Duodenal mucosa (tissue), 2 donors: Measurements from ENCODE around the gene DMD.

Experiments
- H3K27ac ChIP-seq: one replicate; pipeline ENCODE4 v1.7.0; 2013; ENCODE audit warnings: low read depth, low read length
- H3K27me3 ChIP-seq, 2 donors: one replicate each; pipeline ENCODE4 v1.7.0; 2013; ENCODE audit warnings: low read length in 2 of 2, control low read depth in 1 of 2; ENCODE audit not compliant: insufficient read depth in 2 of 2, control insufficient read depth in 1 of 2
- H3K36me3 ChIP-seq, 2 donors: one replicate each; pipeline ENCODE4 v1.7.0; 2013; ENCODE audit warnings: low read length in 2 of 2, control low read depth in 1 of 2; ENCODE audit not compliant: insufficient read depth in 2 of 2, control insufficient read depth in 1 of 2
- H3K4me1 ChIP-seq, 2 donors: one replicate each; pipeline ENCODE4 v1.7.0; 2013; ENCODE audit warnings: low read length in 2 of 2, control low read depth in 1 of 2; ENCODE audit not compliant: insufficient read depth in 2 of 2, control insufficient read depth in 1 of 2
- H3K4me3 ChIP-seq, 2 donors: one replicate each; pipeline ENCODE4 v1.7.0; 2013; ENCODE audit warnings: low read length in 2 of 2, low read depth in 1 of 2
- H3K9ac ChIP-seq, 2 donors: one replicate each; pipeline ENCODE4 v1.7.0; 2013; ENCODE audit warnings: low read length in 2 of 2, low read depth in 1 of 2
- H3K9me3 ChIP-seq, 2 donors: one replicate each; pipeline ENCODE4 v1.7.0; 2013; ENCODE audit warnings: low read length in 2 of 2, control low read depth in 1 of 2; ENCODE audit not compliant: control insufficient read depth in 1 of 2

Gene DMD

DNA sequence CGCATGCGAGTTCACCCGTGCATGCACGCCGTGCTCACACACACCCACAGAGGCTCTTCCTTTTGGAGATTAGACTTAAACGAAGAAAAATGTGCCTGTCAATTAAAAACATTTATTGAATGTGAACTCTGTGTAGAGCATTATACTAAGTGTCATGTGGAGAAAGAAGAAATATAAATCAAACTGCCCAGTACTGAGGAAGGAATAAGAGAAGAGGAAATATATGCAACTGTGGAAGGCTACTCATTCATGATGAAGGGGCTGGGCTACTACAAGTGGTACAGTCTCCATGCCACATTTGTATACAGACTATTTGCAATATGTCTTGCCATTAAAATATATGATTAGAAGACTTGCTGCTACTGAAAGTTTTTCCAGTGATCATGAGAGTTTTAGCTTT lies 714.7 kb downstream of the DMD start:
- no peaks in the 10 kb centered on the region for H3K27me3 ChIP-seq
- no peaks in the 10 kb centered on the region for H3K4me1 ChIP-seq
- no peaks in the 10 kb centered on the region for H3K36me3 ChIP-seq
- no peak overlapping the region for H3K9ac ChIP-seq
- no peak overlapping the region for H3K27ac ChIP-seq
- no peak overlapping the region for H3K4me3 ChIP-seq
- no peaks in the 10 kb centered on the region for H3K9me3 ChIP-seq

DNA sequence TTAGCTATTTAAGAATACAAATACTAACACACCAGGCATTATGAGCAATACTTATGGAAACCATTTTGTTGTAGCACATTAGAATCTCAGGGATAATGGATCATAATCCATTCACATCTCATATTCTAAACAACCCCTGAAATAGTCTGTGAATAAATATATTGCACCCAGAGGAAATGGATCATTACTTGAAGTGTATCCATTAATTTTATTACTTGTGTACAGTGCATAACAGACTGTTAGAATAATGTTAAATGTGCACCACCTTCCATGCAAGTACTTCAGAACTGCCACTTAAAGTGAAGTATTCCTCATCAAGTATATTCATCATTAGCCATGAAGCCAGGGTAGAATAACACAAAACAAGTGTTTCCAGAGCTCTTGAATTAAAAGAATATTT lies 715.5 kb downstream of the DMD start:
- Histone ChIP-seq H3K36me3 (no peaks in the 10 kb centered on the region), H3K27me3 (no peaks in the 10 kb centered on the region), H3K4me3 (no peak overlapping the region), H3K9ac (no peak overlapping the region), H3K9me3 (no peaks in the 10 kb centered on the region), H3K4me1 (no peaks in the 10 kb centered on the region), H3K27ac (no peak overlapping the region)

DNA sequence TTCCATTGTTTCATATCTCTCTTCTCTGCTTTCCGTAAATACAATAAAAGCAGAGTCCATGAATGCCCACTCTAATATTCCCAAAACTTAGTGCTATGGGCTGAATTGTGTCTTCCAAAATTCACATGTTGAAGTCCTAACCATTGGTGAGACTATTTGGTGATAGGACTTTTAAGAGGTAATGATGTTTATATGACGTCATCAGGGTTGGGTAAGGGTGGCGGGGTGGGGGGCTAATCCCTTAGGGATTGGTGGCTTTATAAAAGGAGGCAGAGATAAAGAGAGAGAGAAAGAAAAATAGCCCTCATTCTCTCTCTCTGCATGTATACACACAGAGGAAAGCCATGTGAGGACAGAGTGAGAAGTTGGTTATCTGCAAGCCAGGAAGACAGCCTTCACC lies 722.2 kb downstream of the DMD start:
- Histone ChIP-seq H3K36me3 (no peaks in the 10 kb centered on the region), H3K27ac (no peak overlapping the region), H3K4me3 (no peak overlapping the region), H3K9ac (no peak overlapping the region), H3K9me3 (no peaks in the 10 kb centered on the region), H3K27me3 (no peaks in the 10 kb centered on the region), H3K4me1 (no peaks in the 10 kb centered on the region)

DNA sequence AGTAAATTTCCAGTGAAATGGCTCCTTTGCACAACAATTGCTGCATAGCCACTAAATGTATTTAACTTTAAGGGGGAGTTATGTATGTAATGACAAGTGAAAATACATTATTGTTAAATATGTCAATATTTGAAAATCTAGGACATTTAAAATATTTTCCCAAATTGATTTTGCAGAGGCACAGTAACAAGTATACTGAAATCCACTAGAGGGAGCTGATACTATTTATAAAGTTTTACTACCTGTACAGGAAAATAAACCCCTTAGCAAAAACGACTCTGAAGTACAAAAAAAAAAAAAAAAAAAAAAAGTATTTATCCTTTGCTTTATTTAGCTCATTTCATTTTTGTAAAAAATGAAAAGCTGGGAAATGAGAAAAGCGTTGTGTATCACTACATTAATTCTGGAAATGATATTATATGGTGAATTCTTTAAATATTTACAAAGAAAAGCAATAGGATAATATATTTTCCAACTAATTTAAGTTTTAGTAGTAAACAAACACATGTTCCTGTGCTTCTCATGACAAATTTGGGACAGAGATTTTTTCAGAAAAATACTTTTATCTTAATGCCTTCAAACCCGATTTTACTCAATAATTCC lies 727.7 kb downstream of the DMD start:
- Histone ChIP-seq H3K9me3 (no peaks in the 10 kb centered on the region), H3K27me3 (no peaks in the 10 kb centered on the region), H3K36me3 (no peaks in the 10 kb centered on the region), H3K4me1 (no peaks in the 10 kb centered on the region), H3K9ac (no peak overlapping the region), H3K4me3 (no peak overlapping the region), H3K27ac (no peak overlapping the region)

DNA sequence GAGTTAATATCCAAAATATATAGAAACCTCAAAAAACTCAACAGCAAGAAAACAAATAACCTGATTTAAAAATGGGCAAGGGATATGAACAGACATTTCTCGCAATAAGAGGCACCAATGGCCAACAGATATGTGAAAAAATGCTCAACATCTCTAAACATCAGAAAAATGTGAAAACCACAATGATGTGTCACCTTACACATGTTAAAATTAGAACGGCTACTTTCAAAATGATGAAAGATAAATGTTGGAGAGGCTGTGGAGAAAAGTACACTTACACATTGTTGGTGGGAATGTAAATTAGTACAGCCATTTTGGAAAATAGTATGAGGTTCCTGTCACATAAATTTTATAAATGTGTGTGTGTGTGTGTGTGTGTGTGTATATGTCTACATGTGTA lies 731.3 kb downstream of the DMD start:
- Histone ChIP-seq H3K36me3 (no peaks in the 10 kb centered on the region), H3K9ac (no peak overlapping the region), H3K27me3 (no peaks in the 10 kb centered on the region), H3K9me3 (no peaks in the 10 kb centered on the region), H3K4me1 (no peaks in the 10 kb centered on the region), H3K27ac (no peak overlapping the region), H3K4me3 (no peak overlapping the region)

DNA sequence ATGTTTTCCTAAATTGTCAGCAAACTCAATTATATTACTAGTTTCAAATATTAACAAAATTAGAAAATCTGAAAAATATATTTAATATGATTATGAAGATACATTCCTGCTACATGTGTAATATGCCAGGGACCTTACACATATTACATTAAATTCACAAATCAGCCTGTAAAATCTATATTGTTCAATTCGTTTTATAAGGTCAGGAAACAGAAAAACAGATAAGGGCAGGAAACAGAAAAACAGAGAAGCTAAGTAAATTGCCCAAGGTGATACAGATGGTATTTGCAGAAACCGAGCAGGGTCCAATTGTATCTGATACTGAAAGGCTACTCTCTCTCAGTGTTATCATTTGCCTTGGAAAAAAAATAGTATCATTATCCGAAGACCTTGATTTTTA lies 739.0 kb downstream of the DMD start:
- Histone ChIP-seq H3K9me3 (no peaks in the 10 kb centered on the region), H3K27ac (no peak overlapping the region), H3K9ac (no peak overlapping the region), H3K27me3 (no peaks in the 10 kb centered on the region), H3K36me3 (no peaks in the 10 kb centered on the region), H3K4me1 (no peaks in the 10 kb centered on the region), H3K4me3 (no peak overlapping the region)

DNA sequence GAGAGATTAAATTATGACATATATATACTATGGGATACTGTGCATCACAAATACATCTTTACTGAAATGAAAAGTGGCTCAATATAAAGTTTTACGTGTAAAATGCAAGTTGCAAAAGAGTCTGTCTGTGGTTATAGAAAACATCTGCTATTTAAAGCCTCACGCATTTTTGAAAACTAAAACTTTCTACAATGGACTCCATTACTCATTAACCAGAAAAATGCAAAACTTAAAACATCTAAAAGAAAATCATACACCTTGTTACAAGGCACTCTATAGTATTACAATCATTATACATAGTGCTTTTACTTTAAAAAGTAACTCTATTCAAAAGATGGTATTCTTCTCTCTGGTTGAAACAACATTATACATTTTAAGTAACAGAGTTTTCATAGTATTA lies 755.6 kb downstream of the DMD start:
- H3K9me3 ChIP-seq = no peaks in the 10 kb centered on the region
- H3K36me3 ChIP-seq = no peaks in the 10 kb centered on the region
- no peak overlapping the region for H3K9ac ChIP-seq
- no peaks in the 10 kb centered on the region for H3K4me1 ChIP-seq
- no peaks in the 10 kb centered on the region for H3K27me3 ChIP-seq
- H3K4me3 ChIP-seq = no peak overlapping the region
- H3K27ac ChIP-seq = no peak overlapping the region

DNA sequence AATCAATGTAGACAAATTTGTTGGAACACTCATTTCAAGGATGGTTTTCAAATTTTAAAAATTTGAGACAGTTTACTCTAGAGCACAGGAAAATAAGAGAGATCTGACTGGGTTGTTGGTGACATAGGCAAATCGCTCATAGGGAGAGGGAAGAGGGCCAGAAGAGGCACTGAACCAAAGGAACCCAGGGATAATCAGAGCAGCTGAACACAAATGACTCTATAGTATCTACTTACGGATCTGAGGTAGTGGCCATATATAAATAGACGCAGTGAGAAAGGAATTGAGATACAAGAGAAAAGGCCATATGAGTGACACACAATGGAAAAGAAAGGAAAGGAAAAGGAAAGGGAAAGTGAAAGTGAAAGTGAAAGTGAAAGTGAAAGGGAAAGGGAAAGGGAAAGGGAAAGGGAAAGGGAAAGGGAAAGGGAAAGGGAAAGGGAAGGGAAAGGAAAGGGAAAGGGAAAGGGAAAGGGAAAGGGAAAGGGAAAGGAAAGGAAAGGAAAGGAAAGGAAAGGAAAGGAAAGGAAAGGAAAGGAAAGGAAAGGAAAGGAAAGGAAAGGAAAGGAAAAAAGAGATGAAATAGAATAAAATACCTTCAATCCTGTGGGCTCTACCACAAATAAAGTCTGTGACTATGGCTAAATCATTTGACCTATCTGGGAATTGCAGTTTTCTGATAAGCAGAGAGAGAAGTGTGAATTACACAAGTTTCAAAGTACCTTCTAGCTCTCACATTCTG lies 759.2 kb downstream of the DMD start:
- no peak overlapping the region for H3K4me3 ChIP-seq
- H3K27ac ChIP-seq = no peak overlapping the region
- H3K9ac ChIP-seq = no peak overlapping the region
- H3K36me3 ChIP-seq = no peaks in the 10 kb centered on the region
- no peaks in the 10 kb centered on the region for H3K9me3 ChIP-seq
- no peaks in the 10 kb centered on the region for H3K4me1 ChIP-seq
- H3K27me3 ChIP-seq = no peaks in the 10 kb centered on the region

DNA sequence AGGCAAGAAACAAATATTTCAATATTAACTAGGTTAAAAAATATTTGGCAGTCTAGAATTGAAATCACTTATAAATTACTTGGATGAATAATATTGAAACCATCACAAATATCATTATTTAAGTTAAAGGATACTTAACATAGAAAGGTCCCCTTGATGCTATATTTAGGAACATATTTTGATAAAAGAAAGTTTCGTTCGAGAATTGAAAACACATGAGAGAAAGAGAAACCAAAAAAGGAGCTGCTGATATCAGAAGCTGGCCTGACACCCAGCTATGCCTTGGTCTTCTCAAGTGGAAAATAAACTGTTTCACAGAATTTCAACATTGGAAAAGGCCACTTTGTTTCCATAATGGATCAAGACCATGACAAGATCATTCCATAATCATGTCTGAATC lies 762.4 kb downstream of the DMD start:
- Histone ChIP-seq H3K9me3 (no peaks in the 10 kb centered on the region), H3K27ac (no peak overlapping the region), H3K4me3 (no peak overlapping the region), H3K4me1 (no peaks in the 10 kb centered on the region), H3K36me3 (no peaks in the 10 kb centered on the region), H3K27me3 (no peaks in the 10 kb centered on the region), H3K9ac (no peak overlapping the region)

DNA sequence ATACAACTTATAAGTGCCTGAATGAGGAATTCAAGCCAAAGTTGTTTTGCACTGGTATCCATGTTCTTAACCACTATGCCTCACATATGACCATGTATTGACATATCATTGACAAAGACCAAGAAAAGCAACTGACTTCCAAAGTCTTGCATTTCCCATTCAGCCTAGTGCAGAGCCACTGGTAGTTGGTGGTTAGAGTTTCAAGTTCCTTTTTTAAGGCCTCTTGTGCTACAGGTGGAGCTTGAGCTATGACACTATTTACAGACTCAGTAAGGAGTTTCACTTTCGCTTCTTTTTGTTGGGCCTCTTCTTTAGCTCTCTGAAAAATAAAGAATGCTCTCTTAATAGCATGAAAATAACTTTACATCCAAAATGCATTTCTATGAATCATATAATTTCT lies 763.0 kb downstream of the DMD start:
- no peaks in the 10 kb centered on the region for H3K4me1 ChIP-seq
- no peaks in the 10 kb centered on the region for H3K27me3 ChIP-seq
- no peaks in the 10 kb centered on the region for H3K9me3 ChIP-seq
- no peaks in the 10 kb centered on the region for H3K36me3 ChIP-seq
- no peak overlapping the region for H3K9ac ChIP-seq
- no peak overlapping the region for H3K4me3 ChIP-seq
- H3K27ac ChIP-seq = no peak overlapping the region
